NCI-H82 treated with DMSO at 0.1 percent for 48 hours (cell line): ENCODE measurements around the gene KDM4C.

Experiments
- DNase-seq: peaks from one replicate; lab custom pipeline; 2025; ENCODE audit not compliant: unreplicated experiment; lab: John Stamatoyannopoulos, UW

KDM4C gene

GRCh38 chr9:6965566-6965965, 207.8 kb downstream of the KDM4C start:
- peak; percentile 79 for DNase-seq

- DNase-seq, result no peak
Measured at GRCh38 chr9:6968271-6968670, 210.5 kb downstream of the KDM4C start.

GRCh38 chr9:6969805-6970204, 212.0 kb downstream of the KDM4C start:
- DNase-seq, result no peak

GRCh38 chr9:6973089-6973488, 215.3 kb downstream of the KDM4C start:
- DNase-seq, result no peak

- DNase-seq, result no peak
Measured at GRCh38 chr9:6973762-6974161, 216.0 kb downstream of the KDM4C start.

GRCh38 chr9:6975198-6975597, 217.4 kb downstream of the KDM4C start:
- DNase-seq, result no peak

GRCh38 chr9:6977761-6978160, 220.0 kb downstream of the KDM4C start:
- no peak for DNase-seq

- DNase-seq, result no peak
Measured at GRCh38 chr9:6978591-6978990, 220.8 kb downstream of the KDM4C start.

GRCh38 chr9:6984941-6985578, 227.3 kb downstream of the KDM4C start:
- DNase-seq, result no peak

- no peak for DNase-seq
Measured at GRCh38 chr9:6986141-6986815, 228.5 kb downstream of the KDM4C start.

GRCh38 chr9:6987381-6987780, 229.6 kb downstream of the KDM4C start:
- no peak for DNase-seq

- DNase-seq, result no peak
Measured at GRCh38 chr9:6991418-6991817, 233.6 kb downstream of the KDM4C start.

GRCh38 chr9:6996061-6996854, 238.5 kb downstream of the KDM4C start:
- DNase-seq, result no peak

GRCh38 chr9:6997330-6997729, 239.6 kb downstream of the KDM4C start:
- no peak for DNase-seq

GRCh38 chr9:6999794-7000193, 242.0 kb downstream of the KDM4C start:
- DNase-seq, result no peak

GRCh38 chr9:7001571-7001970, 243.8 kb downstream of the KDM4C start:
- no peak for DNase-seq

GRCh38 chr9:7003861-7004260, 246.1 kb downstream of the KDM4C start:
- no peak for DNase-seq

- DNase-seq, result no peak
Measured at GRCh38 chr9:7006417-7006816, 248.6 kb downstream of the KDM4C start.

- DNase-seq, result no peak
Measured at GRCh38 chr9:7008411-7008810, 250.6 kb downstream of the KDM4C start.

- no peak for DNase-seq
Measured at GRCh38 chr9:7009065-7009464, 251.3 kb downstream of the KDM4C start.

- DNase-seq, result no peak
Measured at GRCh38 chr9:7011395-7012067, 253.8 kb downstream of the KDM4C start.

GRCh38 chr9:7027996-7028395, 270.2 kb downstream of the KDM4C start:
- no peak for DNase-seq
